A673 (cell line): ENCODE results near the gene BCAS4. TPM values are rescaled to one million over a fixed set of nuclear protein-coding genes. Genes with fewer than 3 reads are reported as not detected.
A peak's percentile ranks its signal among the peaks of the same experiment; 100 is the strongest.

Experiments used
- BruUV-seq: library from RNA; stranded (reverse); fragments of 400-500 nt; replicated peaks from 2 replicates; lab custom pipeline; 2021; lab: Mats Ljungman, UMichigan
- CTCF ChIA-PET: fragments of 300-600 bp; sonication (Branson Sonifier 250); formaldehyde crosslinking; loops from one replicate; lab custom pipeline; 2022; ENCODE audit warnings: antibody characterized with exemption; lab: Charles Lee
- POLR2A ChIA-PET: fragments of 300-600 bp; sonication (Branson Sonifier 250); formaldehyde crosslinking; loops from one replicate; lab custom pipeline; 2022; ENCODE audit warnings: antibody characterized with exemption; ENCODE audit not compliant: low non-redundant PET; lab: Charles Lee
- DNase-seq: peaks from one replicate; pipeline ENCODE4 v3.0.0-alpha.2; 2015; ENCODE audit warnings: low spot score
- H3K27ac ChIP-seq: fragments of 200-600 bp; sonication (generic); 2 replicates; pipeline ENCODE4 v1.5.1; 2016; ENCODE audit warnings: mixed run types, low read depth, mild to moderate bottlenecking, mixed read lengths, antibody characterized with exemption, low read length; ENCODE audit not compliant: poor library complexity, severe bottlenecking
- H3K27me3 ChIP-seq: fragments of 200-600 bp; sonication (generic); replicated peaks from 2 replicates; pipeline ENCODE4 v1.6.1; 2017; ENCODE audit warnings: mixed run types, low read depth, mild to moderate bottlenecking, mixed read lengths, antibody characterized with exemption, low read length; ENCODE audit not compliant: insufficient read depth, poor library complexity
- H3K36me3 ChIP-seq: fragments of 200-600 bp; sonication (generic); 2 replicates; pipeline ENCODE4 v1.6.1; 2016; ENCODE audit warnings: mixed run types, mild to moderate bottlenecking, mixed read lengths, antibody characterized with exemption, low read length; ENCODE audit not compliant: insufficient read depth, poor library complexity, severe bottlenecking
- H3K4me1 ChIP-seq: fragments of 200-600 bp; sonication (generic); 2 replicates; pipeline ENCODE4 v1.6.1; 2017; ENCODE audit warnings: mixed run types, mild to moderate bottlenecking, mixed read lengths, antibody characterized with exemption, low read length; ENCODE audit not compliant: insufficient read depth, poor library complexity, severe bottlenecking
- H3K4me3 ChIP-seq: fragments of 200-600 bp; sonication (generic); 2 replicates; pipeline ENCODE4 v1.5.1; 2016; ENCODE audit warnings: low read depth, mixed run types, mild to moderate bottlenecking, mixed read lengths, low read length; ENCODE audit not compliant: poor library complexity, severe bottlenecking
- H3K9me3 ChIP-seq: fragments of 200-600 bp; sonication (generic); 2 replicates; pipeline ENCODE4 v1.6.1; 2016; ENCODE audit warnings: mixed run types, low read depth, mild to moderate bottlenecking, mixed read lengths, antibody characterized with exemption, low read length; ENCODE audit not compliant: poor library complexity, severe bottlenecking
- CTCF ChIP-seq: fragments of 300-800, 200-600 bp; sonication (generic); conservative IDR thresholded peaks from 2 replicates; pipeline ENCODE4 v1.5.1; 2017; ENCODE audit warnings: low read depth, mild to moderate bottlenecking, antibody characterized with exemption, low read length, moderate library complexity, mixed read lengths
- EZH2 ChIP-seq: fragments of 200-600 bp; sonication (generic); IDR thresholded peaks from 2 replicates; pipeline ENCODE4 v1.6.1; 2017; ENCODE audit warnings: borderline replicate concordance, low read depth, mild to moderate bottlenecking, mixed read lengths, antibody characterized with exemption, low read length; ENCODE audit not compliant: poor library complexity, severe bottlenecking
- intact Hi-C: fragments of 100-400 bp; cut with micrococcal nuclease; formaldehyde crosslinking; loops from one replicate; pipeline ENCODE4 v1.10.0; 2022; ENCODE audit not compliant: unreplicated experiment
- total RNA-seq: library from RNA; stranded (reverse); gene quantifications from 2 replicates; pipeline ENCODE4 v1.2.3, GENCODE V29; 2021

BCAS4 gene
- total RNA-seq, 1 experiment from 2014 or later: 28.4 TPM

GRCh38 chr20:50758992-50759391, 35.9 kb upstream of the BCAS4 start:
- ChIA-PET CTCF (no interaction called here), POLR2A (no interaction called here)
- Histone ChIP-seq H3K4me3 (no peak overlapping the region), H3K9me3 (no peaks in the 10 kb centered on the region), H3K27me3 (no peaks in the 10 kb centered on the region), H3K36me3 (no peaks in the 10 kb centered on the region), H3K27ac (no peak overlapping the region), H3K4me1 (peaks cover 22% of the 10 kb centered on the region)
- no peak for DNase-seq
- TF ChIP-seq CTCF (no peak), EZH2 (no peak)
- intact Hi-C loops: no loop called here
- no TSS peak for BruUV-seq

GRCh38 chr20:50759678-50760077, 35.2 kb upstream of the BCAS4 start:
- intact Hi-C loops: no loop called here
- Histone ChIP-seq H3K36me3 (no peaks in the 10 kb centered on the region), H3K4me3 (no peak overlapping the region), H3K4me1 (peaks cover 22% of the 10 kb centered on the region), H3K27ac (no peak overlapping the region), H3K27me3 (no peaks in the 10 kb centered on the region), H3K9me3 (no peaks in the 10 kb centered on the region)
- DNase-seq: no peak
- no TSS peak for BruUV-seq
- CTCF ChIA-PET: no interaction called here
- TF ChIP-seq CTCF (no peak), EZH2 (no peak)
- POLR2A ChIA-PET: no interaction called here

- H3K27me3 ChIP-seq: no peaks in the 10 kb centered on the region
- H3K36me3 ChIP-seq: no peaks in the 10 kb centered on the region
- TF ChIP-seq CTCF: no peak
- TF ChIP-seq EZH2: no peak
- no TSS peak for BruUV-seq
- intact Hi-C loops: no loop called here
- ChIA-PET POLR2A (no interaction called here), CTCF (no interaction called here)
- peak overlapping the region; percentile 24 for H3K27ac ChIP-seq
- no peak for DNase-seq
- H3K4me3 ChIP-seq: no peak overlapping the region
- H3K9me3 ChIP-seq: no peaks in the 10 kb centered on the region
- H3K4me1 ChIP-seq: peaks cover 32% of the 10 kb centered on the region
Measured at GRCh38 chr20:50762045-50762422, 32.8 kb upstream of the BCAS4 start.
